Measurements from ENCODE around the gene TMBIM1. TPM values are rescaled to one million over a fixed set of nuclear protein-coding genes. Genes with fewer than 3 reads are reported as not detected.

TMBIM1 gene
- total and polyA plus RNA-seq, 2 donors (not counting 3 experiments of a cell fraction or from before 2014, with no cell fraction given), result 141 to 229 TPM

DNA sequence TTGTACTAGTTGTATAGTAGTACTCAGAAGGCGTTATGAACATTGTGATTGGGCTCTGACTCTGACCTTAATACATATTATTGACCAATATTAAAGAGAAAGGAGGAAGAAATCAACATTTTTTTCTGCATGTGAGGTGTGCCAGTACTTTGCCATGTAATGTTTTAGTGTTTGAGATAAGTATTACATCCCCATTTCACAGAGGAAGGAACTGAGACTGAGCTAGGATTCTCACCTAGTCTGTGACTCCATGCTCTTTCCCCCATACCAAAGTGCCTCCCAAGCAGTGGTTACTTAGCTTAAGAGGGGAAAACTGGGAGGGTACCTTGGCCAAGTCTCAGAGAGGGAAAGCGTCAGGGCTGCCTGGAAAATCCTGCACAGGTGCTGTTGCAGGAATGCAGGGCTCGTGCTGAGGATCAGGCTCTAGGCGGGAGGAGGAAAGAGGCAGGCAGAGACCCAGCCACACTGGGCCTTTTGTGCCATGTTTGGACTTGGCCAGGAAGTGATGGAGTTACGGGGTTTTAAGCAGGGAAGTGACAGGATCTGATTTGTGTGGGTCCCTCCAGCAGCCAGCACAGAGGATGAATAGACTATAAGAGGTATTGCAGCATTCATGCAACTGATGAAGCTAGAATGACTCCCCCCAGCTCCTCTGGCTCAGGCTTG, 20.3 kb downstream of the TMBIM1 start:
- H3K79me2 ChIP-seq (ENCODE audit: control insufficient read depth, insufficient read depth, low read length), result peaks cover 7% of the 10 kb centered on the region
- H3K4me1 ChIP-seq (ENCODE audit: control insufficient read depth, extremely low read depth, insufficient read depth, low read length), result peaks cover 19% of the 10 kb centered on the region
- POLR2A ChIA-PET, result interaction anchor here (1.0 to 2.1 kb wide), 4 partner anchors 11 to 24 kb away, joined by 3 to 9 read pairs (median 4); no protein-coding TSS in a partner anchor
- H4K20me1 ChIP-seq (replicated peaks; ENCODE audit: control insufficient read depth, extremely low read depth, insufficient read depth, low read length), result no peaks in the 10 kb centered on the region
- no peak overlapping the region for H3K4me3 ChIP-seq (replicated peaks in 1 of 3; ENCODE audit: insufficient read depth in 1 of 3, low read depth in 1 of 3, low read length in 3 of 3)
- no peaks in the 10 kb centered on the region for H3K9me1 ChIP-seq (replicated peaks; ENCODE audit: control insufficient read depth, extremely low read depth, insufficient read depth, low read length)
- no TSS peak for BruUV-seq (replicated peaks)
- CTCF ChIA-PET, result interaction anchor here (0.7 to 7.0 kb wide), 12 partner anchors 13 to 575 kb away, joined by 3 to 99 read pairs (median 8); partner anchors contain the start of genes CATIP, CTDSP1 and TMBIM1
- H3K36me3 ChIP-seq (ENCODE audit: control insufficient read depth in 2 of 2, extremely low read depth in 1 of 2, insufficient read depth in 2 of 2, low read length in 2 of 2), result peaks cover 14 to 41% of the 10 kb centered on the region in 2 experiments
- H3K27ac ChIP-seq (ENCODE audit: insufficient read depth, low read depth, low read length), result no peak overlapping the region
- intact Hi-C loops (cut with micrococcal nuclease), result loop anchor here (1.0 to 5.0 kb wide), 7 partner anchors 15 to 375 kb away; partner anchors contain the start of genes CATIP and TMBIM1
- H3K9ac ChIP-seq (replicated peaks; ENCODE audit: extremely low read depth, insufficient read depth, low read length), result no peak overlapping the region
- no peaks in the 10 kb centered on the region for H3K27me3 ChIP-seq (ENCODE audit: control insufficient read depth in 2 of 2, insufficient read depth in 2 of 2, low read length in 2 of 2)
- TF ChIP-seq FOS (IDR thresholded peaks at IDR 0.05; ENCODE audit: borderline replicate concordance, insufficient read depth, low read length), result no peak
- no peak for TF ChIP-seq POLR2AphosphoS5 (IDR thresholded peaks at IDR 0.05; ENCODE audit: insufficient read depth, low read depth, low read length)
- TF ChIP-seq, protein P1, sequence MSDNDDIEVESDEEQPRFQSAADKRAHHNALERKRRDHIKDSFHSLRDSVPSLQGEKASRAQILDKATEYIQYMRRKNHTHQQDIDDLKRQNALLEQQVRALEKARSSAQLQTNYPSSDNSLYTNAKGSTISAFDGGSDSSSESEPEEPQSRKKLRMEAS (IDR thresholded peaks at IDR 0.05; ENCODE audit: insufficient read depth, insufficient read length), result no peak
- TF ChIP-seq POLR2A (IDR thresholded peaks at IDR 0.05; ENCODE audit: low read depth, low read length), result no peak
- TF ChIP-seq EZH2 (IDR thresholded peaks at IDR 0.05; ENCODE audit: borderline replicate concordance, low read depth, low read length, severe bottlenecking), result no peak
- TF ChIP-seq JUN (IDR thresholded peaks at IDR 0.05; ENCODE audit: borderline replicate concordance, insufficient read depth, insufficient read length, low read depth), result no peak
- TF ChIP-seq GATA2 (IDR thresholded peaks at IDR 0.05; ENCODE audit: insufficient read depth, insufficient read length, low read depth, low read length), result no peak
- H3K4me2 ChIP-seq (ENCODE audit: insufficient read depth, low read length), result no peak overlapping the region
- dilution Hi-C loops (cut with MboI; ENCODE audit: extremely low pct_ligation_motif_present, low sequenced_read_pairs), result no loop called here
- no peak for DNase-seq (ENCODE audit: low read depth, low spot score)
- no peak for FAIRE-seq
- no peak overlapping the region for H2AFZ ChIP-seq (ENCODE audit: low read depth, low read length)
- H3K9me3 ChIP-seq (replicated peaks; ENCODE audit: control insufficient read depth, insufficient read depth, low read length), result no peaks in the 10 kb centered on the region
